GM23248 (cell line): ENCODE data around the gene AGO3.

Experiments
- EZH2 ChIP-seq: fragments of 200-600 bp; sonication (generic); IDR thresholded peaks from 2 replicates; pipeline ENCODE4 v1.6.1; 2018; ENCODE audit warnings: antibody characterized with exemption, mild to moderate bottlenecking; ENCODE audit not compliant: insufficient read depth, poor library complexity, severe bottlenecking
- EZH2phosphoT487 ChIP-seq: fragments of 200-600 bp; sonication (generic); IDR thresholded peaks from 2 replicates; pipeline ENCODE4 v1.6.1; 2018; ENCODE audit warnings: antibody characterized with exemption, moderate library complexity, mild to moderate bottlenecking, low read depth; ENCODE audit not compliant: insufficient read depth

DNA sequence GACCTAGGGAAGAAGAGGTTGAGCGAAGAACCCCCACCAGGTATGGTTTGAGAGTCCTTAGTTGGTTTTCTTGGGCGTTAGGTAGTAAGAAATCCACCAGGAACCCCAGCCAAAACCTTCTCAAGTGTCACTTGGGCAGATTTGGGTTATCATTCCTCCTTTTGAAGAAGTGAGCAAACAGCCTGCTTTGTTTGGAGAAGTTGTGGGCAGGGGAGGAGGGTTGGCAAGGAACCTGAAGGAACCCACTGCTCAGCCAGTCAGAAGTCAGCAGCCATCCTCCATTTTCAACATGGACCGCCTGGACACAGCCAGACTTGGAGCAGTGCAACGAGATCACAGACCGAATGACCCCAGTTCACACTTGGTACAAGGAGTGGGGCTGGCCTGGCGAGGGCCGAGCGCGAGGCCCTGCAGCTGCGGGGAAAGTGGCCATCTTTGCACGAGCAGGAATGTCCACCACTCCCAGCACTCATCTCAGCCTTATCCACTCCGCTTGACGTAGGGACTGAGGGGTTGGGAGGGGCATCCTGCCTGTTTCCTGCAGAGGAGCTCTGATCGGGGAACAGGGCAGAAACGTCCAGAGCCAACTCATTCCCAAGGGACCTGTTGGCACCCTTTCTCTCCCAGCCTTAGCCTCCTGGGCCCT is 165.0 kb downstream of the AGO3 start:
- no peak for TF ChIP-seq EZH2phosphoT487
- TF ChIP-seq EZH2, result no peak
